NT2/D1 (cell line): ENCODE measurements around the gene ADARB2.

Experiments used
- SUZ12 ChIP-seq: IDR thresholded peaks from 2 replicates; pipeline ENCODE4 v1.6.1; 2011; ENCODE audit not compliant: insufficient read length, insufficient read depth; ENCODE audit errors: extremely low read depth
- YY1 ChIP-seq: IDR thresholded peaks from 2 replicates; pipeline ENCODE4 v1.6.1; 2011; ENCODE audit not compliant: insufficient read length, insufficient read depth
- ZNF274 ChIP-seq: IDR thresholded peaks from 2 replicates; pipeline ENCODE4 v1.6.1; 2011; ENCODE audit warnings: mild to moderate bottlenecking, low read depth, low read length

DNA sequence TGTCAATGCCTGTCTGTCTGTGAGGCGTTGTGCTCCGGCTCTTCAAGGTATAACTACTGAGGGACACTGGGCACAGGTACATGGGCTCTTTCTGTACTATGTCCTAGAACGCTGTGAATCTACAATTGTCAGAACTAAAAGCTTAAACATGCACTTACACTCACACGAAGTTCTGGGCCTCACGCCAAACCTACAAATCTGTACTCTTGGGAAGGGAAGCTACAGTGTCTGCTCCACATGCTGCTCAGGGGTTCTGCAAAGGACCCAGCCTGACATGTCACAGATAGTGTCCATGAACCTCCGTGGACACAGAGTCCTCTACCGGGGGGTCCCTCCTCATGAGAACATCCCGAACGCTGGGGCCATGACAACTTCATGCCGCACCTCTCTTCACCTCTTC is 412.4 kb downstream of the ADARB2 start:
- no peak for TF ChIP-seq ZNF274
- TF ChIP-seq YY1: no peak
- TF ChIP-seq SUZ12: no peak
